Body of pancreas (tissue), 4 donors: ENCODE data around the gene GRM1.

Experiments
- POLR2A ChIP-seq, 3 donors: fragments of 450-650 bp; IDR thresholded peaks; one replicate each; pipeline ENCODE4 v1.6.1; 2016; ENCODE audit warnings: antibody characterized with exemption in 3 of 3, mild to moderate bottlenecking in 2 of 3
- TF ChIP-seq, protein P1 (sequence below), 7 experiments: fragments of 450-650 bp in 4 of 7; fragments of 200-600 bp in 3 of 7; sonication (generic) in 3 of 7; IDR thresholded peaks; one replicate each; pipeline ENCODE4 v1.5.1; 2016 to 2019; ENCODE audit warnings: antibody characterized with exemption in 7 of 7

DNA sequence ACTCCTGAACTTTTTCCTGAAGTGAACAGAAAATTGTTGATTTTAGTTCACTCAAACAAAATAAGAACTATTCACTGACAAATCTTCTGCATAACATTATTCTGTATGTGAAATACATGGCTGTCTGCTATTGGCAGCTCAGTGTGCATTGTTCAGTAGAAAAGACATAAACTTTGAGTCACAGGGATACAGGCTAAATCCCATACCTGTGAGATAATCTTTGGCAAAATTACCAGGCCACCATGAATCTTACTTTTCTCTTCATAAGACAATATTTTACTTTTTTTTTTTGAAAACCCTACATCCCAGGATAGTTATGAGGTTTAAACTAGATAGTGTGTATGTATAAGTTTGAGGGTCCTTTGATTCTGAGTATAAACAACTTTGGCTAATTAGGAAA is 224.8 kb downstream of the GRM1 start:
- TF ChIP-seq, protein P1, sequence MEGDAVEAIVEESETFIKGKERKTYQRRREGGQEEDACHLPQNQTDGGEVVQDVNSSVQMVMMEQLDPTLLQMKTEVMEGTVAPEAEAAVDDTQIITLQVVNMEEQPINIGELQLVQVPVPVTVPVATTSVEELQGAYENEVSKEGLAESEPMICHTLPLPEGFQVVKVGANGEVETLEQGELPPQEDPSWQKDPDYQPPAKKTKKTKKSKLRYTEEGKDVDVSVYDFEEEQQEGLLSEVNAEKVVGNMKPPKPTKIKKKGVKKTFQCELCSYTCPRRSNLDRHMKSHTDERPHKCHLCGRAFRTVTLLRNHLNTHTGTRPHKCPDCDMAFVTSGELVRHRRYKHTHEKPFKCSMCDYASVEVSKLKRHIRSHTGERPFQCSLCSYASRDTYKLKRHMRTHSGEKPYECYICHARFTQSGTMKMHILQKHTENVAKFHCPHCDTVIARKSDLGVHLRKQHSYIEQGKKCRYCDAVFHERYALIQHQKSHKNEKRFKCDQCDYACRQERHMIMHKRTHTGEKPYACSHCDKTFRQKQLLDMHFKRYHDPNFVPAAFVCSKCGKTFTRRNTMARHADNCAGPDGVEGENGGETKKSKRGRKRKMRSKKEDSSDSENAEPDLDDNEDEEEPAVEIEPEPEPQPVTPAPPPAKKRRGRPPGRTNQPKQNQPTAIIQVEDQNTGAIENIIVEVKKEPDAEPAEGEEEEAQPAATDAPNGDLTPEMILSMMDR (IDR thresholded peaks at IDR 0.05), result no peak
- TF ChIP-seq POLR2A (IDR thresholded peaks at IDR 0.05), result no peak
